GM10248 (cell line): ENCODE results near the gene MMP14.

Experiments
- CTCF ChIA-PET: fragments of 300-600 bp; sonication (Branson Sonifier 250); formaldehyde crosslinking; extraction: SDS; loops from one replicate; lab custom pipeline; 2021; ENCODE audit warnings: antibody characterized with exemption; lab: Yijun Ruan, JAX
- POLR2A ChIA-PET: fragments of 350-650 bp; sonication (Branson Sonifier 250); formaldehyde crosslinking; extraction: SDS; loops from one replicate; lab custom pipeline; 2020; ENCODE audit warnings: antibody characterized with exemption; lab: Yijun Ruan, JAX
- DNase-seq: peaks from one replicate; pipeline ENCODE4 v3.0.0; 2012; ENCODE audit errors: extremely low spot score
- TF ChIP-seq, protein P1 (sequence below): IDR thresholded peaks from 2 replicates; pipeline ENCODE4 v1.5.1; 2012; ENCODE audit warnings: mild to moderate bottlenecking, low read depth; ENCODE audit errors: extremely low read depth, missing control alignments, control extremely low read depth

MMP14 gene

DNA sequence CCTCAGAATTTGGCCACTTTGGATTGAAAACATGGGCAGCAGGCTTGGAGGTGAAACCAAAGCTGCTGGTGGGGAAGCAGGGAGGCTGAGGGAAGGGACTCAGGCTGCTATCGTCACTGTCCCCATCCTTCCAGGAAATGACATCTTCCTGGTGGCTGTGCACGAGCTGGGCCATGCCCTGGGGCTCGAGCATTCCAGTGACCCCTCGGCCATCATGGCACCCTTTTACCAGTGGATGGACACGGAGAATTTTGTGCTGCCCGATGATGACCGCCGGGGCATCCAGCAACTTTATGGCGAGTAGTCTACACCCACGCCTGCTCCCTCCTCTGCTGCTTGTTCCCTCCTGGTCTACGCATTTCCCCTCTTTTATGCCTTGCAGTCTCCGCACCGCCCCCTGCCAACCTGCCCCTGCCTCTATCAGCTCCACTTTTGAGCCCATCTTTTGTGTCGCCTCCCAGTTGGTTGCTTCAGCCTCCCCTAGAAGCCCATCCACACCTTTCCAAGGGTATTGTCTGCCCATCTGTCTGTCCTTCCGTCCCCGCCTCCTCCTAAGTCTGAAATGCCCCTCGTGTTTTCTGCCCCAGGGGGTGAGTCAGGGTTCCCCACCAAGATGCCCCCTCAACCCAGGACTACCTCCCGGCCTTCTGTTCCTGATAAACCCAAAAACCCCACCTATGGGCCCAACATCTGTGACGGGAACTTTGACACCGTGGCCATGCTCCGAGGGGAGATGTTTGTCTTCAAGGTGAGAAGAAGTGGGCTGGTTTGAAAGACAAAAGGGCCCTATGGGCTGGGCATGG is 6.9 kb downstream of the MMP14 start:
- ChIA-PET CTCF (interaction anchor here (0.8 to 9.8 kb wide), 9 partner anchors 8 to 273 kb away, joined by 3 to 49 read pairs (median 4); no protein-coding TSS in a partner anchor), POLR2A (no interaction called here)
- no peak for DNase-seq
- TF ChIP-seq, protein P1, sequence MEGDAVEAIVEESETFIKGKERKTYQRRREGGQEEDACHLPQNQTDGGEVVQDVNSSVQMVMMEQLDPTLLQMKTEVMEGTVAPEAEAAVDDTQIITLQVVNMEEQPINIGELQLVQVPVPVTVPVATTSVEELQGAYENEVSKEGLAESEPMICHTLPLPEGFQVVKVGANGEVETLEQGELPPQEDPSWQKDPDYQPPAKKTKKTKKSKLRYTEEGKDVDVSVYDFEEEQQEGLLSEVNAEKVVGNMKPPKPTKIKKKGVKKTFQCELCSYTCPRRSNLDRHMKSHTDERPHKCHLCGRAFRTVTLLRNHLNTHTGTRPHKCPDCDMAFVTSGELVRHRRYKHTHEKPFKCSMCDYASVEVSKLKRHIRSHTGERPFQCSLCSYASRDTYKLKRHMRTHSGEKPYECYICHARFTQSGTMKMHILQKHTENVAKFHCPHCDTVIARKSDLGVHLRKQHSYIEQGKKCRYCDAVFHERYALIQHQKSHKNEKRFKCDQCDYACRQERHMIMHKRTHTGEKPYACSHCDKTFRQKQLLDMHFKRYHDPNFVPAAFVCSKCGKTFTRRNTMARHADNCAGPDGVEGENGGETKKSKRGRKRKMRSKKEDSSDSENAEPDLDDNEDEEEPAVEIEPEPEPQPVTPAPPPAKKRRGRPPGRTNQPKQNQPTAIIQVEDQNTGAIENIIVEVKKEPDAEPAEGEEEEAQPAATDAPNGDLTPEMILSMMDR, result no peak

DNA sequence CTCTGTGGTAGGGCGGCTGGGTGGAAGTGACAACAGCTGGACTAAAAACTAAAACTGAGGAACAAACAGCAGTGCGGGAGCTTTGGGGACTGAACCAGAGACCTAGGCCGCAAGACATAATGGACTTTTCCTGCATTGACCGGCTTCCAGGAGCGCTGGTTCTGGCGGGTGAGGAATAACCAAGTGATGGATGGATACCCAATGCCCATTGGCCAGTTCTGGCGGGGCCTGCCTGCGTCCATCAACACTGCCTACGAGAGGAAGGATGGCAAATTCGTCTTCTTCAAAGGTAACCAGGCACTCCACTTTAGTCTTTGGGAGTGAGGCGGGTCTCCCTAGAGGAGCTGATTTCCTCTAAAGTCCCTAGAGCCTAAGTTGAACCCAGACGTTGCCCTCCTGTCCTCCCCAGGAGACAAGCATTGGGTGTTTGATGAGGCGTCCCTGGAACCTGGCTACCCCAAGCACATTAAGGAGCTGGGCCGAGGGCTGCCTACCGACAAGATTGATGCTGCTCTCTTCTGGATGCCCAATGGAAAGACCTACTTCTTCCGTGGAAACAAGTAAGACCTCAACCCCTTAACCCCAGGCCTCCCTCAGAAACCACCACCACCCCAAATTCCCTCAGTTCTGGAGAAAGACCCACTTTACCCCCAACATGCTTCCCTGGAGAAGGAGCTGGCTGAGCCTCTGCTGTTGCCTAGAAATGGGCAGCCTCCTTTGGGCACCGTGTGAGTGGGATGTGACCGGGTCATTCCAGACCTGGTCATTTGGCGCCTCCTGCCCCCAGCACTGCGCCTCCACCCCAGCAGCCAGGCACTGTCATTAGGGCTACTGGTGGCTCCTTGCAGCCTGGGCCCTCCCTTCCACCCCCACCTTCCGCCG is 8.1 kb downstream of the MMP14 start:
- no peak for DNase-seq
- ChIA-PET POLR2A (no interaction called here), CTCF (interaction anchor here (0.7 to 9.8 kb wide), 9 partner anchors 9 to 274 kb away, joined by 3 to 49 read pairs (median 4); partner anchors contain the start of gene ABHD4)
- TF ChIP-seq, protein P1, result no peak

DNA sequence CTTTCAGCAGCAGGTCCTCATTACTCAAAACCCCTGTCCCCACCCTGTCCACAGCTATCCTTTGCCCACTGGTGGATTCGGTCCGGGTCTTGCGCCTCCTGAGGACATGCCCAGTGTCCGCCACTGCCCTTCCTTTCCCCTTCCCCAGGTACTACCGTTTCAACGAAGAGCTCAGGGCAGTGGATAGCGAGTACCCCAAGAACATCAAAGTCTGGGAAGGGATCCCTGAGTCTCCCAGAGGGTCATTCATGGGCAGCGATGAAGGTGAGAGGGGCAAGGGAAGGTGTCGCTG is 8.7 kb downstream of the MMP14 start:
- no peak for DNase-seq
- CTCF ChIA-PET, result interaction anchor here (0.6 to 9.8 kb wide), 11 partner anchors 8 to 274 kb away, joined by 3 to 49 read pairs (median 4); partner anchors contain the start of gene ABHD4

DNA sequence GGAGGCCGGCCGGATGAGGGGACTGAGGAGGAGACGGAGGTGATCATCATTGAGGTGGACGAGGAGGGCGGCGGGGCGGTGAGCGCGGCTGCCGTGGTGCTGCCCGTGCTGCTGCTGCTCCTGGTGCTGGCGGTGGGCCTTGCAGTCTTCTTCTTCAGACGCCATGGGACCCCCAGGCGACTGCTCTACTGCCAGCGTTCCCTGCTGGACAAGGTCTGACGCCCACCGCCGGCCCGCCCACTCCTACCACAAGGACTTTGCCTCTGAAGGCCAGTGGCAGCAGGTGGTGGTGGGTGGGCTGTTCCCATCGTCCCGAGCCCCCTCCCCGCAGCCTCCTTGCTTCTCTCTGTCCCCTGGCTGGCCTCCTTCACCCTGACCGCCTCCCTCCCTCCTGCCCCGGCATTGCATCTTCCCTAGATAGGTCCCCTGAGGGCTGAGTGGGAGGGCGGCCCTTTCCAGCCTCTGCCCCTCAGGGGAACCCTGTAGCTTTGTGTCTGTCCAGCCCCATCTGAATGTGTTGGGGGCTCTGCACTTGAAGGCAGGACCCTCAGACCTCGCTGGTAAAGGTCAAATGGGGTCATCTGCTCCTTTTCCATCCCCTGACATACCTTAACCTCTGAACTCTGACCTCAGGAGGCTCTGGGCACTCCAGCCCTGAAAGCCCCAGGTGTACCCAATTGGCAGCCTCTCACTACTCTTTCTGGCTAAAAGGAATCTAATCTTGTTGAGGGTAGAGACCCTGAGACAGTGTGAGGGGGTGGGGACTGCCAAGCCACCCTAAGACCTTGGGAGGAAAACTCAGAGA is 9.6 kb downstream of the MMP14 start:
- CTCF ChIA-PET, result interaction anchor here (0.9 to 17.4 kb wide), 6 partner anchors 9 to 68 kb away, joined by 3 to 262 read pairs (median 8); partner anchors contain the start of gene SLC7A7
- no peak for DNase-seq
- TF ChIP-seq, protein P1, result no peak
- POLR2A ChIA-PET, result no interaction called here

More for the DNA sequence above, 8.7 kb downstream of the MMP14 start:
- POLR2A ChIA-PET, result no interaction called here
- TF ChIP-seq, protein P1, result no peak

DNA sequence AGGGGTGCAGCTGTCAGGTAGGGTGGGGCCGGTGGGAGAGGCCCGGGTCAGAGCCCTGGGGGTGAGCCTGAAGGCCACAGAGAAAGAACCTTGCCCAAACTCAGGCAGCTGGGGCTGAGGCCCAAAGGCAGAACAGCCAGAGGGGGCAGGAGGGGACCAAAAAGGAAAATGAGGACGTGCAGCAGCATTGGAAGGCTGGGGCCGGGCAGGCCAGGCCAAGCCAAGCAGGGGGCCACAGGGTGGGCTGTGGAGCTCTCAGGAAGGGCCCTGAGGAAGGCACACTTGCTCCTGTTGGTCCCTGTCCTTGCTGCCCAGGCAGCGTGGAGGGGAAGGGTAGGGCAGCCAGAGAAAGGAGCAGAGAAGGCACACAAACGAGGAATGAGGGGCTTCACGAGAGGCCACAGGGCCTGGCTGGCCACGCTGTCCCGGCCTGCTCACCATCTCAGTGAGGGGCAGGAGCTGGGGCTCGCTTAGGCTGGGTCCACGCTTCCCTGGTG is 10.5 kb downstream of the MMP14 start:
- no peak for DNase-seq
- TF ChIP-seq, protein P1, result no peak
- CTCF ChIA-PET, result interaction anchor here (0.9 to 17.4 kb wide), 2 partner anchors 29 to 189 kb away, joined by 4 to 262 read pairs; partner anchors contain the start of gene SLC7A7
- POLR2A ChIA-PET, result no interaction called here
